Measurements from ENCODE around the gene STAT1.

DNA sequence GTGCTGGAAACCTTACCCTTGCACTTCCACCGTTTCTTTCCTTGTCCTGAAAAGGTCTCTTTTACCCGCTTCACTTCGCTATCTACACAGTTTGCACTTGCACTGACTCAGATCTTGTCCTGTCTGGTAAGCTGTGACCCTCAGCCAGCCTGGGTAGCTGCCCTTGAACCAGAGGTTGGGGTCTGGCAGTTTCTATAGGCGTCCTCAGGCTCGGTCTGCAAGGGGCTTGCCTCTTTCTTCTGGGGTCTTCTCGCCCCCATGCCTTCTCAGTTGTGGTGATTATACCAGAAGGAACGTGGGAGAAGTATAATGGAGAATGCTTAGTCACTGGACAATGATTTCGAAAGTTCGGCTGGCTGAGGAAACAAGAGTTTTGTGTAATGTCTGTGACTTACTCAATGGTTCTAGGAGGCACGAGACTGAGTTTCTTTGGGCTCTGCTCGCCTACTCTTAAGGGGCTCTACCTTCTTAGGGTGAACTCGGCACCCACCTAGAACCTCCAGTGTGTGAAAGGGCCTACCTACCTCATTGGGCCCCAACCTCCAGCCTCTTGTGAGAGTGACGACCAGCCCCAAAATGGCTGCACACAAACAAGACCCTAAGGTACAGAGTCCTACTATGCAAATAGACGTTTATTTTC lies 6.9 kb upstream of the STAT1 start:
- TF ChIP-seq, protein P1, sequence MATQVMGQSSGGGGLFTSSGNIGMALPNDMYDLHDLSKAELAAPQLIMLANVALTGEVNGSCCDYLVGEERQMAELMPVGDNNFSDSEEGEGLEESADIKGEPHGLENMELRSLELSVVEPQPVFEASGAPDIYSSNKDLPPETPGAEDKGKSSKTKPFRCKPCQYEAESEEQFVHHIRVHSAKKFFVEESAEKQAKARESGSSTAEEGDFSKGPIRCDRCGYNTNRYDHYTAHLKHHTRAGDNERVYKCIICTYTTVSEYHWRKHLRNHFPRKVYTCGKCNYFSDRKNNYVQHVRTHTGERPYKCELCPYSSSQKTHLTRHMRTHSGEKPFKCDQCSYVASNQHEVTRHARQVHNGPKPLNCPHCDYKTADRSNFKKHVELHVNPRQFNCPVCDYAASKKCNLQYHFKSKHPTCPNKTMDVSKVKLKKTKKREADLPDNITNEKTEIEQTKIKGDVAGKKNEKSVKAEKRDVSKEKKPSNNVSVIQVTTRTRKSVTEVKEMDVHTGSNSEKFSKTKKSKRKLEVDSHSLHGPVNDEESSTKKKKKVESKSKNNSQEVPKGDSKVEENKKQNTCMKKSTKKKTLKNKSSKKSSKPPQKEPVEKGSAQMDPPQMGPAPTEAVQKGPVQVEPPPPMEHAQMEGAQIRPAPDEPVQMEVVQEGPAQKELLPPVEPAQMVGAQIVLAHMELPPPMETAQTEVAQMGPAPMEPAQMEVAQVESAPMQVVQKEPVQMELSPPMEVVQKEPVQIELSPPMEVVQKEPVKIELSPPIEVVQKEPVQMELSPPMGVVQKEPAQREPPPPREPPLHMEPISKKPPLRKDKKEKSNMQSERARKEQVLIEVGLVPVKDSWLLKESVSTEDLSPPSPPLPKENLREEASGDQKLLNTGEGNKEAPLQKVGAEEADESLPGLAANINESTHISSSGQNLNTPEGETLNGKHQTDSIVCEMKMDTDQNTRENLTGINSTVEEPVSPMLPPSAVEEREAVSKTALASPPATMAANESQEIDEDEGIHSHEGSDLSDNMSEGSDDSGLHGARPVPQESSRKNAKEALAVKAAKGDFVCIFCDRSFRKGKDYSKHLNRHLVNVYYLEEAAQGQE (tag by site-specific recombination; IDR thresholded peaks at IDR 0.05): no peak
- no peak for TF ChIP-seq CTCF (tag by site-specific recombination; IDR thresholded peaks at IDR 0.05)
- TF ChIP-seq ZNF133 (tag by site-specific recombination; IDR thresholded peaks at IDR 0.05): no peak
- no peak for TF ChIP-seq ZNF518A (tag by site-specific recombination; conservative IDR thresholded peaks at IDR 0.05; ENCODE audit: low read depth)
- TF ChIP-seq ZNF169 (tag by site-specific recombination; IDR thresholded peaks at IDR 0.05): no peak
- TF ChIP-seq ZBTB20 (tag by site-specific recombination; IDR thresholded peaks at IDR 0.05): no peak

All from HEK293 (cell line).